SK-N-SH treated with all-trans-retinoic acid at 6 μM for 48 hours (cell line): ENCODE results near the gene CD84.

Experiments used
- ARNTL ChIP-seq: fragments of 450-650 bp; formaldehyde crosslinking; IDR thresholded peaks from 2 replicates; pipeline ENCODE4 v1.5.0; 2020; ENCODE audit warnings: low read depth, mild to moderate bottlenecking, moderate library complexity, borderline replicate concordance
- CREB5 ChIP-seq: fragments of 250-450 bp; sonication (Bioruptor Pico); IDR thresholded peaks from 2 replicates; pipeline ENCODE4 v1.5.1; 2020; ENCODE audit warnings: low read depth, mild to moderate bottlenecking, moderate library complexity
- ZC3H10 ChIP-seq: fragments of 250-450 bp; sonication (Bioruptor Pico); IDR thresholded peaks from 2 replicates; pipeline ENCODE4 v1.5.1; 2021; ENCODE audit warnings: mild to moderate bottlenecking, moderate library complexity
- ZNF565 ChIP-seq: fragments of 450-650 bp; formaldehyde crosslinking; conservative IDR thresholded peaks from 2 replicates; pipeline ENCODE4 v1.5.0; 2020; ENCODE audit warnings: low read depth, mild to moderate bottlenecking, moderate library complexity
- TF ChIP-seq, protein P1 (sequence below): fragments of 250-450 bp; sonication (Bioruptor Pico); IDR thresholded peaks from 2 replicates; pipeline ENCODE4 v1.5.1; 2021; ENCODE audit warnings: mild to moderate bottlenecking, moderate library complexity

DNA sequence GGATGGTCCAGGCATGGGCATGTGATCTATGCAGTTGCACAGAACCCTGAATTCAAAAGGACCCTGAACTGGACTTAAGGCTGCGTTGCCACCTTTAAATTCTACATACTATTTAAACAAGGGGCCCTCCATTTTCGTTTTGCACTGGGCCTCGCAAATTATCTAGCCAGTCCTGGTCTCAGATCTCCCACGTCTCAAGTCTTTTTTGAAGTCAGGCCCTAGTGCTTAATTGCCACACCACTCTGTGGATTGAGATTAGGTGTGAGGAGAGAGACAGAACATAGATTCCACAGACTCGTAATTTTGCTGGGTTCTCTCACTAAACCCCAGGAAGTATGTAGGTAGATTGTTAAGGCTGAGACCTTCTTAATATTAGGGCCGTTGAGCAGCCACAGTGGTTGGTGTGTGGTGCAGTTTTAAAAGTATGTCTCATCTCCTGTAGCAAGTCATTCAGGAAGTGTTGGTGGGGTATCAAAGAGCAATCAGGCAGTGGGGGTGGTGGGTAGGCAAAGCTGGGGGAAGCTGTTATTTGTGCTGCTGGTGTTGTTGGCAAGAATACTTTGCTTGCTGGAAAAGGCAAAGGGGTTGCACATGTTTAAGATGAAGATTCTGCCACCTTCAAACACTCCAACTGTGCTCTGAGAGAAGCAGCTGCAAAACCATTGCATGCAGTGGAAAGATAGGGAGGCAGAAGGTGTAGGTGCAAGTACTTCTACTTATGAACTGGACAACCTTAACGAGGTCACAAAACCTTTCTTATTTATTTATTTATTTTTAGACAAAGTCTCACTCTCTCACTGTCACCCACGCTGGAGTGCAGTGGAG, 11.2 kb downstream of the CD84 start:
- TF ChIP-seq ZNF565 (CRISPR knock-in tag): no peak
- no peak for TF ChIP-seq ARNTL (CRISPR knock-in tag)
- no peak for TF ChIP-seq ZC3H10 (CRISPR knock-in tag)
- no peak for TF ChIP-seq CREB5 (CRISPR knock-in tag)
- TF ChIP-seq, protein P1, sequence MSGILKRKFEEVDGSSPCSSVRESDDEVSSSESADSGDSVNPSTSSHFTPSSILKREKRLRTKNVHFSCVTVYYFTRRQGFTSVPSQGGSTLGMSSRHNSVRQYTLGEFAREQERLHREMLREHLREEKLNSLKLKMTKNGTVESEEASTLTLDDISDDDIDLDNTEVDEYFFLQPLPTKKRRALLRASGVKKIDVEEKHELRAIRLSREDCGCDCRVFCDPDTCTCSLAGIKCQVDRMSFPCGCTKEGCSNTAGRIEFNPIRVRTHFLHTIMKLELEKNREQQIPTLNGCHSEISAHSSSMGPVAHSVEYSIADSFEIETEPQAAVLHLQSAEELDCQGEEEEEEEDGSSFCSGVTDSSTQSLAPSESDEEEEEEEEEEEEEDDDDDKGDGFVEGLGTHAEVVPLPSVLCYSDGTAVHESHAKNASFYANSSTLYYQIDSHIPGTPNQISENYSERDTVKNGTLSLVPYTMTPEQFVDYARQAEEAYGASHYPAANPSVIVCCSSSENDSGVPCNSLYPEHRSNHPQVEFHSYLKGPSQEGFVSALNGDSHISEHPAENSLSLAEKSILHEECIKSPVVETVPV: no peak
